Measurements from ENCODE around the gene SPTBN5. TPM values are rescaled to one million over a fixed set of nuclear protein-coding genes. Genes with fewer than 3 reads are reported as not detected.

Gene SPTBN5
- total RNA-seq, 2 donors from 2014 or later = 2.0 to 2.8 TPM

DNA sequence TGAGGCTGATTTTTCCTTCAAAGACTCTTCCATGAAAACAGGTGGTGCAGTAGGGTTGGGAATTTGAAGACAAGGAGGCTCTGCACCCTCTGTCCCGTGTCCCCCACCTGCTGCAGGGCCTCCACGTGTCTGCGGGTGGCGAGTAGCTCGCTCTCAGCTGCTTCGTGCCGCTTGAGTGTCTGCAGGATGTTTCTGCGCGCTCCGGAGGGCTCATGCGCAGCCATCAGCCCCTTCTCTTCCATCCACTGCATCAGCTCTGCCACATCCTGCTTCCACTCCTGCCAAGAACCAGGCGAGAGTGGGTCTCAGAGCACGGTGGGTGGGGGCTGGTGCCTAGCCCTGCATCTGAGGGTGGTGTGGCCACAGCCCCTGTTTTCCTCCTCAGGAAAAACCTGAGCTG, 17.8 kb downstream of the SPTBN5 start:
- Histone ChIP-seq H3K36me3 (ENCODE audit: control insufficient read depth, insufficient read depth, low read length) (no peaks in the 10 kb centered on the region), H3K4me1 (ENCODE audit: control insufficient read depth, insufficient read depth, low read length) (no peaks in the 10 kb centered on the region), H3K27me3 (ENCODE audit: control insufficient read depth, insufficient read depth, low read length, poor library complexity, severe bottlenecking) (peaks cover 16% of the 10 kb centered on the region), H3K27ac (ENCODE audit: low read depth, low read length) (no peak overlapping the region), H3K9me3 (ENCODE audit: control insufficient read depth, low read length) (no peaks in the 10 kb centered on the region), H3K9ac (ENCODE audit: extremely low read depth, low read length, poor library complexity, severe bottlenecking) (no peak overlapping the region), H3K4me3 (ENCODE audit: low read length) (no peak overlapping the region)
- no peaks in the 10 kb centered on the region for H3K9me3 Mint-ChIP-seq
- DNase-seq = no peak
- WGBS, 2 experiments (ENCODE audit: insufficient coverage in 1 of 2, insufficient read length in 1 of 2) = 82 to 90% methylated on average over 11 to 13 of the region's 13 CpGs
- no peak overlapping the region for H3K4me3 Mint-ChIP-seq
- no peak overlapping the region for H3K27ac Mint-ChIP-seq
- no peaks in the 10 kb centered on the region for H3K36me3 Mint-ChIP-seq (ENCODE audit: low read depth)
- peaks cover 20% of the 10 kb centered on the region for H3K27me3 Mint-ChIP-seq (ENCODE audit: insufficient read depth)
- no peaks in the 10 kb centered on the region for H3K4me1 Mint-ChIP-seq
- TF ChIP-seq, protein P1, sequence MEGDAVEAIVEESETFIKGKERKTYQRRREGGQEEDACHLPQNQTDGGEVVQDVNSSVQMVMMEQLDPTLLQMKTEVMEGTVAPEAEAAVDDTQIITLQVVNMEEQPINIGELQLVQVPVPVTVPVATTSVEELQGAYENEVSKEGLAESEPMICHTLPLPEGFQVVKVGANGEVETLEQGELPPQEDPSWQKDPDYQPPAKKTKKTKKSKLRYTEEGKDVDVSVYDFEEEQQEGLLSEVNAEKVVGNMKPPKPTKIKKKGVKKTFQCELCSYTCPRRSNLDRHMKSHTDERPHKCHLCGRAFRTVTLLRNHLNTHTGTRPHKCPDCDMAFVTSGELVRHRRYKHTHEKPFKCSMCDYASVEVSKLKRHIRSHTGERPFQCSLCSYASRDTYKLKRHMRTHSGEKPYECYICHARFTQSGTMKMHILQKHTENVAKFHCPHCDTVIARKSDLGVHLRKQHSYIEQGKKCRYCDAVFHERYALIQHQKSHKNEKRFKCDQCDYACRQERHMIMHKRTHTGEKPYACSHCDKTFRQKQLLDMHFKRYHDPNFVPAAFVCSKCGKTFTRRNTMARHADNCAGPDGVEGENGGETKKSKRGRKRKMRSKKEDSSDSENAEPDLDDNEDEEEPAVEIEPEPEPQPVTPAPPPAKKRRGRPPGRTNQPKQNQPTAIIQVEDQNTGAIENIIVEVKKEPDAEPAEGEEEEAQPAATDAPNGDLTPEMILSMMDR (conservative IDR thresholded peaks at IDR 0.05) = no peak

DNA sequence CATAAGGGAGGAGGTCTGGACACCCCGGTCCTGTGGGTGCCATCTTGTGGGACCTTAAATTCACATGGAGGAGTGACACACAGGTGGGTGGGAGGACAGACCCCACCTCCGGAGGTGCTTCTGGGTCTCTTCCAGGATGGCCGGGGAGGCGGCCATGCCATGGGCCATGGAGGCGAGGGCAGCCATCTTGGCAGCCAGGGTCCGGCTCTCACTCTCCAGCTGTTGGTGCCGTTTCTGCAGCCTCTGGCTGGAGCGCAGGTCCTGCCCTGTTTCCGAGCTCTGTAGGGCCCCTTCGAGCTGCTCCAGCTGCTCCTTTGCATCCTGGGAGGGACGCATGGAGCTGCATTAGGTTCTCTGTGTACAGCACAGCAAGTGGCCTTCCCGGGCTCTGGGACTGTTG, 19.1 kb downstream of the SPTBN5 start:
- Histone ChIP-seq H3K4me1 (ENCODE audit: control insufficient read depth, insufficient read depth, low read length) (no peaks in the 10 kb centered on the region), H3K27ac (ENCODE audit: low read depth, low read length) (no peak overlapping the region), H3K9me3 (ENCODE audit: control insufficient read depth, low read length) (no peaks in the 10 kb centered on the region), H3K27me3 (ENCODE audit: control insufficient read depth, insufficient read depth, low read length, poor library complexity, severe bottlenecking) (peaks cover 3% of the 10 kb centered on the region), H3K36me3 (ENCODE audit: control insufficient read depth, insufficient read depth, low read length) (no peaks in the 10 kb centered on the region), H3K9ac (ENCODE audit: extremely low read depth, low read length, poor library complexity, severe bottlenecking) (no peak overlapping the region), H3K4me3 (ENCODE audit: low read length) (no peak overlapping the region)
- Mint-ChIP-seq H3K4me3 (no peak overlapping the region), H3K4me1 (no peaks in the 10 kb centered on the region), H3K27me3 (ENCODE audit: insufficient read depth) (peaks cover 9% of the 10 kb centered on the region), H3K27ac (no peak overlapping the region), H3K9me3 (no peaks in the 10 kb centered on the region), H3K36me3 (ENCODE audit: low read depth) (no peaks in the 10 kb centered on the region)
- WGBS, 2 experiments (ENCODE audit: insufficient coverage in 1 of 2, insufficient read length in 1 of 2) = 92 to 96% methylated on average over 10 to 12 of the region's 12 CpGs
- DNase-seq = no peak
- TF ChIP-seq, protein P1 (conservative IDR thresholded peaks at IDR 0.05) = no peak

DNA sequence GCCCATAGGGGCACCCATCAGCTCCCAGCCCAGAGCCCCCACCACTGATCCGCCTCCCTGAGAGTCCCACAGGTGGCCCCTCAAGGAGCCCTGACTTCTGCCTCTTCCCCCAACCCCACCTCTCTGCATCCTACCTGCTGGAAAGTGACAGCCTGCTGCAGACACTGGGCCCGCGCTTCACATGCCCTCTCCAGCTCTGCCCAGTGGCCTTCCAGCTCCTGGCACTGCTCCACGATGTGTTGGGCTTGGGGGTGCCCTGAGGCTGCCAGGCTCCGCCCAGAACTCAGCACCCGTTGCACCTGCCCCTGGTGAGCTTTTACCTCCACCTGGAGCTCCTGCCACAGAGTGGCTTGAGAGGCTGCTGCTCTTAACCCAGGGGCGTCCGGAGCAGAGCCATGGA, 20.1 kb downstream of the SPTBN5 start:
- no peaks in the 10 kb centered on the region for H3K4me1 Mint-ChIP-seq
- TF ChIP-seq, protein P1 (conservative IDR thresholded peaks at IDR 0.05) = no peak
- no peaks in the 10 kb centered on the region for H3K9me3 ChIP-seq (ENCODE audit: control insufficient read depth, low read length)
- no peak overlapping the region for H3K9ac ChIP-seq (ENCODE audit: extremely low read depth, low read length, poor library complexity, severe bottlenecking)
- no peaks in the 10 kb centered on the region for H3K36me3 Mint-ChIP-seq (ENCODE audit: low read depth)
- WGBS, 2 experiments (ENCODE audit: insufficient coverage in 1 of 2, insufficient read length in 1 of 2) = 91% methylated on average over 8 of the region's 8 CpGs
- peaks cover 4% of the 10 kb centered on the region for H3K27me3 Mint-ChIP-seq (ENCODE audit: insufficient read depth)
- no peaks in the 10 kb centered on the region for H3K27me3 ChIP-seq (ENCODE audit: control insufficient read depth, insufficient read depth, low read length, poor library complexity, severe bottlenecking)
- no peaks in the 10 kb centered on the region for H3K36me3 ChIP-seq (ENCODE audit: control insufficient read depth, insufficient read depth, low read length)
- no peaks in the 10 kb centered on the region for H3K9me3 Mint-ChIP-seq
- DNase-seq = no peak
- no peaks in the 10 kb centered on the region for H3K4me1 ChIP-seq (ENCODE audit: control insufficient read depth, insufficient read depth, low read length)
- H3K27ac ChIP-seq (ENCODE audit: low read depth, low read length) = no peak overlapping the region
- H3K27ac Mint-ChIP-seq = no peak overlapping the region
- H3K4me3 ChIP-seq (ENCODE audit: low read length) = no peak overlapping the region
- no peak overlapping the region for H3K4me3 Mint-ChIP-seq
